SH-SY5Y (cell line): Measurements from ENCODE around the gene PRKD1.

ENCODE experiments used
- GATA2 ChIP-seq: IDR thresholded peaks from 2 replicates; pipeline ENCODE4 v1.6.1; 2011; ENCODE audit warnings: mild to moderate bottlenecking, low read depth, low read length
- GATA3 ChIP-seq: IDR thresholded peaks from 2 replicates; pipeline ENCODE4 v1.6.1; 2011; ENCODE audit warnings: low read depth, mild to moderate bottlenecking, low read length, moderate library complexity

DNA sequence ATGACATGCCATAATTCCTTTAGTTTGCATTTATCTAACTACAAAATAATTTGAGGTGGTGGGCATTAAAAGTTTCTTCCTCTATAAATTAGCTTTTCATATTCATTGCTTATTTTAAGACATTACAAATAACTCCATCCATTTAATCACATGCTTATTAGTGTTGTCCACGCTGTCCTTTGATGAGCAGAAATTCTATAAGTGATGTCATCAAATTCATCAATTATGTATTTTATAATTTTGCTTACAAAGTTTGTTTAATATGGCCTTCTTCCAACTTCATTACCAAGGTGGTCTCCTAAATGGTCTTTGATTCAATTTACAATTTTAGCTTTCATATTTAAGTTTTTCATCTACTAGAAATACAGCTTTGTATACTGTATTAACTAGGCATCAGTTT, 173.5 kb downstream of the PRKD1 start:
- TF ChIP-seq GATA2 = no peak
- TF ChIP-seq GATA3 = no peak
